Measurements from ENCODE around the gene GC. TPM values are rescaled to one million over a fixed set of nuclear protein-coding genes. Genes with fewer than 3 reads are reported as not detected.

GC gene
- total and polyA plus RNA-seq, 9 of the 15 experiments (the other 6 are each of a cell fraction or from before 2014, with no cell fraction given), result 0.44 TPM; not detected in 8

GRCh38 chr4:71732706-71733105 is 51.2 kb downstream of the GC start (continued):
- TF ChIP-seq C11orf30 (IDR thresholded peaks at IDR 0.05; ENCODE audit: low read depth), result peak; percentile 77
- TF ChIP-seq CTCF (IDR thresholded peaks at IDR 0.05 in 2 of 3, conservative IDR thresholded peaks at IDR 0.05 in 1 of 3; ENCODE audit: insufficient read depth in 2 of 3, low read depth in 1 of 3, low read length in 3 of 3), result peak in 2 of 3 experiments; percentile 41 to 66; a peak in 3 of 6 replicates
- TF ChIP-seq ZNF316 (IDR thresholded peaks at IDR 0.05), result peak; percentile 95
- TF ChIP-seq SMC3 (conservative IDR thresholded peaks at IDR 0.05; ENCODE audit: insufficient read depth, low read depth, low read length), result peak; percentile 52; the same call in 1 of the 2 replicates
- TF ChIP-seq ATF1 (CRISPR knock-in tag; IDR thresholded peaks at IDR 0.05), result no peak
- no peak for TF ChIP-seq ATF1 (tag; IDR thresholded peaks at IDR 0.05)
- TF ChIP-seq MAFK (IDR thresholded peaks at IDR 0.05; ENCODE audit: low read length), result peak; percentile 64; the same call in 1 of the 2 replicates
- peak; percentile 95 for TF ChIP-seq NFE2 (IDR thresholded peaks at IDR 0.05; ENCODE audit: low read depth)

- WGBS (ENCODE audit: insufficient coverage, low coverage, missing lambda C conversion rate), result 0% methylated on average over 1 of the region's 1 CpG
- H2AFZ ChIP-seq (ENCODE audit: low read depth, low read length), result no peak overlapping the region
- no peak for FAIRE-seq
- H3K79me2 ChIP-seq (ENCODE audit: control insufficient read depth, insufficient read depth, low read length), result no peaks in the 10 kb centered on the region
- H3K4me3 ChIP-seq, result no peak overlapping the region
- BruUV-seq (replicated peaks), result no TSS peak
- no peaks in the 10 kb centered on the region for H3K9me3 ChIP-seq (replicated peaks; ENCODE audit: control insufficient read depth, insufficient read depth, low read depth, low read length)
- no peaks in the 10 kb centered on the region for H3K9me1 ChIP-seq (ENCODE audit: control insufficient read depth, insufficient read depth, low read length)
- no peak overlapping the region for H3K9ac ChIP-seq (ENCODE audit: insufficient read depth in 1 of 2, low read depth in 2 of 2, low read length in 2 of 2)
- in situ Hi-C loops (cut with MboI) (loop anchor here (25.0 kb wide), 1 partner anchor 1280 kb away; no protein-coding TSS in a partner anchor), intact Hi-C loops (cut with micrococcal nuclease) (loop anchor here (2.0 to 5.0 kb wide), 2 partner anchors 209 to 570 kb away; no protein-coding TSS in a partner anchor)
- no peaks in the 10 kb centered on the region for H3K4me1 ChIP-seq (replicated peaks in 1 of 2; ENCODE audit: control insufficient read depth in 2 of 2, insufficient read depth in 2 of 2, low read length in 2 of 2)
- no peak overlapping the region for H3K4me2 ChIP-seq (ENCODE audit: insufficient read depth, low read length)
- H4K20me1 ChIP-seq (replicated peaks; ENCODE audit: control insufficient read depth, insufficient read depth, low read length), result no peaks in the 10 kb centered on the region
- peaks cover 0 to 9% of the 10 kb centered on the region in 2 experiments; a peak in 2 of 5 replicates for H3K27me3 ChIP-seq (ENCODE audit: control insufficient read depth in 2 of 2, insufficient read depth in 2 of 2, low read length in 2 of 2)
- CTCF ChIA-PET (ENCODE audit: low intra/inter-chr PET ratio), result interaction anchor here (0.7 to 1.9 kb wide), 3 partner anchors 209 to 1287 kb away, joined by 3 to 6 read pairs (median 5); no protein-coding TSS in a partner anchor
- H3K27ac ChIP-seq (ENCODE audit: extremely low read depth, low read depth, low read length), result no peak overlapping the region
- POLR2A ChIA-PET, result interaction anchor here (1.0 kb wide), 1 partner anchor 17 kb away, joined by 3 read pairs; no protein-coding TSS in a partner anchor
- DNase-seq (ENCODE audit: extremely low read depth in 1 of 4, low spot score in 3 of 4), result no peak
- H3K36me3 ChIP-seq (ENCODE audit: control insufficient read depth, insufficient read depth, low read length), result no peaks in the 10 kb centered on the region
- no peak for ATAC-seq
- no peak for TF ChIP-seq ZNF780A (CRISPR knock-in tag; IDR thresholded peaks at IDR 0.05)
- no peak for TF ChIP-seq GMEB1 (CRISPR knock-in tag; IDR thresholded peaks at IDR 0.05)
- no peak for TF ChIP-seq TFE3 (CRISPR knock-in tag; IDR thresholded peaks at IDR 0.05)
- no peak for TF ChIP-seq HES1 (IDR thresholded peaks at IDR 0.05; ENCODE audit: low read depth)
- TF ChIP-seq CGGBP1 (CRISPR knock-in tag; IDR thresholded peaks at IDR 0.05), result no peak
- no peak for TF ChIP-seq SMAD1 (IDR thresholded peaks at IDR 0.05; ENCODE audit: low read depth, low read length, partially characterized antibody)
- TF ChIP-seq SETDB1 (IDR thresholded peaks at IDR 0.05; ENCODE audit: low read length), result no peak
- TF ChIP-seq ELF2 (CRISPR knock-in tag; IDR thresholded peaks at IDR 0.05), result no peak
Measured at GRCh38 chr4:71732066-71732465, 51.8 kb downstream of the GC start.

Measured in K562 (cell line).